Measurements from ENCODE around the gene PVR. TPM values are rescaled to one million over a fixed set of nuclear protein-coding genes. Genes with fewer than 3 reads are reported as not detected.

The PVR gene
- total RNA-seq, 1 experiment from 2014 or later = 47.7 TPM

GRCh38 chr19:44647144-44647543 lies 3.4 kb downstream of the PVR start:
- H3K9me3 ChIP-seq (ENCODE audit: control insufficient read depth, insufficient read depth, low read depth, low read length) = no peaks in the 10 kb centered on the region
- in situ Hi-C loops (cut with HindIII; ENCODE audit: low pct_unique_long_range_greater_than_20kb, low sequenced_read_pairs) (no loop called here), intact Hi-C loops (cut with micrococcal nuclease; ENCODE audit: unreplicated experiment) (no loop called here)
- no peak overlapping the region for H3K27ac ChIP-seq (ENCODE audit: low read length)
- H3K27me3 ChIP-seq (ENCODE audit: control insufficient read depth, insufficient read depth, low read length) = no peaks in the 10 kb centered on the region
- H3K4me1 ChIP-seq (ENCODE audit: control insufficient read depth, insufficient read depth, low read length) = no peaks in the 10 kb centered on the region
- TF ChIP-seq SIN3A (IDR thresholded peaks at IDR 0.05; ENCODE audit: borderline replicate concordance, insufficient read depth, low read depth, low read length) (no peak), TCF7L2 (IDR thresholded peaks at IDR 0.05; ENCODE audit: low read depth, low read length) (no peak), REST (IDR thresholded peaks at IDR 0.05; ENCODE audit: insufficient read depth in 1 of 2, low read depth in 2 of 2, low read length in 1 of 2) (no peak), CTCF (IDR thresholded peaks at IDR 0.05) (no peak), POLR2AphosphoS5 (IDR thresholded peaks at IDR 0.05; ENCODE audit: low read depth, low read length) (no peak)
- ChIA-PET POLR2A (no interaction called here), CTCF (no interaction called here)
- BruUV-seq (replicated peaks) = no TSS peak
- H3K4me3 ChIP-seq (ENCODE audit: low read depth in 2 of 2, low read length in 2 of 2) = no peak overlapping the region
- H3K36me3 ChIP-seq (ENCODE audit: control insufficient read depth, insufficient read depth, low read length) = peaks cover 2% of the 10 kb centered on the region
- DNase-seq (ENCODE audit: low read depth, low spot score) (no peak), ATAC-seq (no peak)

GRCh38 chr19:44648631-44649251 lies 5.0 kb downstream of the PVR start:
- TF ChIP-seq SIN3A (IDR thresholded peaks at IDR 0.05; ENCODE audit: borderline replicate concordance, insufficient read depth, low read depth, low read length) (no peak), POLR2AphosphoS5 (IDR thresholded peaks at IDR 0.05; ENCODE audit: low read depth, low read length) (no peak), TCF7L2 (IDR thresholded peaks at IDR 0.05; ENCODE audit: low read depth, low read length) (no peak), REST (IDR thresholded peaks at IDR 0.05; ENCODE audit: insufficient read depth in 1 of 2, low read depth in 2 of 2, low read length in 1 of 2) (no peak)
- no TSS peak for BruUV-seq (replicated peaks)
- ChIA-PET CTCF (interaction anchor here (0.7 kb wide), 1 partner anchor 61 kb away, joined by 5 read pairs; no protein-coding TSS in a partner anchor), POLR2A (no interaction called here)
- Histone ChIP-seq H3K4me1 (ENCODE audit: control insufficient read depth, insufficient read depth, low read length) (no peaks in the 10 kb centered on the region), H3K27ac (ENCODE audit: low read length) (no peak overlapping the region), H3K36me3 (ENCODE audit: control insufficient read depth, insufficient read depth, low read length) (peaks cover 2% of the 10 kb centered on the region), H3K4me3 (ENCODE audit: low read depth in 2 of 2, low read length in 2 of 2) (no peak overlapping the region), H3K27me3 (ENCODE audit: control insufficient read depth, insufficient read depth, low read length) (no peaks in the 10 kb centered on the region), H3K9me3 (ENCODE audit: control insufficient read depth, insufficient read depth, low read depth, low read length) (no peaks in the 10 kb centered on the region)
- ATAC-seq = no peak
- DNase-seq (ENCODE audit: low read depth, low spot score) = no peak
- intact Hi-C loops (cut with micrococcal nuclease; ENCODE audit: unreplicated experiment) (no loop called here), in situ Hi-C loops (cut with HindIII; ENCODE audit: low pct_unique_long_range_greater_than_20kb, low sequenced_read_pairs) (no loop called here)

All from Panc1 (cell line).